Suppressor macrophage (primary cell): ENCODE measurements around the gene BPIFB1.

Source experiments
- DNase-seq, 4 experiments: peaks; one replicate each; pipeline ENCODE4 v3.0.0-alpha.2; 2020 to 2022

Gene BPIFB1

DNA sequence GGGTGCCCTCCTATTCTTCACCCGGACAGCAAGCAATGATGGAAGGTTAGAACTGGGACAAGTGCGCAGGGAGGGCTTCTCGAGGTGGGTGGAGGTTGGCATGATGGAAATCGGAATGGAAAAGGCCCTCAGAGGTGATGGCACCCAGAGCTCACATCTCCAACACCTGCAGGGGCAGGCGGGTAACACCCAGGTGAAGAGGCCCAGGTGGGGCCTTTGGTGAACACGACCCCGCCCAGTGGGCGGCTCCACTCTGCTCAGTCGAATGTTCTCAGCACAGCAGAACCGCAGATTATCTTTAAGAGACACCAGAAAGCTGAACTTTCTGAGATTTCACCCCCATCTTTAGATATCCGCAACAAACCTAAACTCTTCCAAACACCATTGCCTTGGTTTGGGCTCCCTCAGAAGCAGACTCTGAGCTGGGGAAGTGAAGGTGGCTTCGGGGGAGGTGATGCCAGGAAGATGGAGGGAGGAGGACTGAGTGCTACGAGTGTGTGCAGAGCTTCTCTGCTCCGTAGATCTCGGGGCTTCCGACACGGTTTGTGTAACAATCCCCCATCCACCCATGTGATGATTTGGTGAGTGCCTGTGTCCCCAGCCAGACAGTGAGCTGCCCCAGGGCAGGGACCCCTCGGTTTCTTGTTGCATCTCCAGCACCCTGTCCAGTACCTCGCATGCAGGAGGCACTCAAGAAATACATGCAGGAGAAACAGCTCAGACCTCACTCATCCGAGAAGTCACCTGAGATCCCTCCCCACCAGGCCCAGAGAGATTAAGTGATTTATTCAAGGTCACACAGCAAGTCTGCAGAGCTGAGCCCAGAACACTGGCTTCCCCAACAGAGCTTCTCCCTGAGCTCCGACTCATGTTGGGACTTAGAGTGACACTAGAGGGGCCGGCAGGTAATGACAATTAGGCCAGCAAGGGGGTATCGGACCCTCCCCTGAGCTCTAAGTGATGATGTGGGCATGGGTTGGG lies 45.4 kb downstream of the BPIFB1 start:
- DNase-seq: no peak

- DNase-seq: no peak
These were observed 50.0 kb downstream of the BPIFB1 start for GRCh38 chr20:33332905-33333456.

DNA sequence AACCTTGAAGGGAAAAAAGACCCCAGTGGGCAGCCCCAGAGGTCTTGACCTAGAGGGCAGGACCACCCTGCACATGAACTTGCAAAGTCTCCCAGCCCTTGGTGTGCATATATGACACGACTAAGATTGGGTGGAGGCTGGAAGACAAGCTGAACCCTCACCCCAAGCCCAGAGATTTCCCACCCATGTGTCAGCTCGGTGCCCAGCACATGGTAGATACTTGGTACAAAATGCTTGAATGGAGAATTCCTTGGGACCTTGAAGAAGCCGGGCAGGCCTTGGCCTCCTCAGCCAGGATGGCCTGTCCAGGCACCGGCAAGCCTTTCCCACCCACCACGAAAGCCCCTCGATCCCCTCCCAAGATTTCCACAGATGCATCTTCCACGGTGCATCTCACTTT lies 50.6 kb downstream of the BPIFB1 start:
- no peak for DNase-seq

GRCh38 chr20:33334111-33334510 lies 51.1 kb downstream of the BPIFB1 start:
- DNase-seq: no peak

DNA sequence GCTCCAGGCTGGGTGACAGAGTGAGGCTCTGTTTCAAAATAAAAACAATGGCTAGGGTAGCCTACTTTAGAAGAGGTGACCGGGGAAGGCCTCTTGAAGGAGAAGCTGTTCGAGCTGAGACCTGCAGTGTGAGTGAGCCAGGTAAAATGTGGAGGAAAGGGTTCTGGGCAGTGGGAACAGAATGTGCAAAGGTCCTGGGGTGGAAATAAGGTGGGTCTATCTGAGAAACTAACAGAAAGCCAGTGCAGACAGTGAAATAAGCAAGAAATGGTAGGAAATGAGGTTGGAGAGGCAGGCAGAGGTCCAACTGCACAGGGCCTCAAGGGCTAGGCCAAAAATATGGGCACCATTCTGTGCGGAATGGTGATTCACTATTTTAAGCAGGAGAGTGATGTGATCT lies 53.4 kb downstream of the BPIFB1 start:
- DNase-seq: no peak

DNA sequence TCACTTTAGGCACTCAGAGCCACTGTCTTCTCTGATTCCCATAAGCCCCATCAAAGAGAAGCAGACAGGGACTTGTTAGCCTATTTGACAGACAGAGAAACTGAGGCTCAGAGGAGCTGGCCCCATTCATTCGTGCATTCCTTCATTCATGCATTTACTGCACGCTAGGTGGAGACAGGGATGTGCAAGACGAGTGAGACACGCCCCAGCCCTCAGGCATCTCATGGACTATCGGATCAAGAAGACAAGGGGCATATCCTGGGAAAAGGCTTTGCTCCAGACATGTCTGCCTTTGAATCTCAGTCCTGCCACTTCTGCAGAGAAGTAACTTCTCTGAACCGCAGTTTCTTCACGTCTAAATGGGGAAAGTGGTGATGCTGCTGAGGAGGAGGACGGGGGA lies 54.1 kb downstream of the BPIFB1 start:
- DNase-seq: peak in 1 of 4 experiments; percentile 6

GRCh38 chr20:33337531-33338165 lies 54.6 kb downstream of the BPIFB1 start:
- peak in 1 of 4 experiments; percentile 11 for DNase-seq

DNA sequence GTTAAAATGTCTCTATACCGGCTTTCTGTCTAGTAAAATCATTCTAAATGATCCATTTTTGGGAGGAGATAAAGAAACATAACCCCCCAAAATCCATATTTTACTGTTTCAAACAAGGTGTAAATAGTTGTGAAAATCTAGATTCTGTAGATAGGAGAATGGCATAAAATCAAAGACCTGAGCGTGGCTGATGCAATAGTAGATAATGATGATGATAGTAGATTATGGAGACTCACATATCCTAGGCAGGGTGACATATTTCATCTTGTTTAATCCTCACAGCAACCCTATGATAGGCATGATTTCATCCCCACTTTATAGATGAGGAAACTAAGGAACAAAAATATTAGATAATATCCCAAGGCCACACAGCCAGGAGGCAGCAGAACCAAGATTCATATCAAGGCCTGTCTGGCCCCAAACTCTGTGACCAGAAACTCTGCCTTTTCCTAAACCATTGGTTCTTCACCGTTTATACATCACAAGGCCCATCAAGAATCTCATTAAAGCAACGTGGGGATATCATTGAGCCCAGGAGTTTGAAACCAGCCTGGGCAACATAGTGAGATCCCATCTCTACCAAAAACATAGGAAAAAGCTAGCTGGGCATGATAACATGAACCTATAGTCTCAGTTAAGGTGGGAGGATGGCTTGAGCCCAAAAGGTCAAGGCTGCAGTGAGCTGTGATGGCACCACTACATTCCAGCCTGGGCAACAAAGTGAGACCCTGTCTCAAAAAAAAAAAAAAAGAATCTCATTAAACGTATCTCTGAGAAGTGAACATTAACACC lies 55.6 kb downstream of the BPIFB1 start:
- no peak for DNase-seq

- no peak for DNase-seq
These were observed 56.6 kb downstream of the BPIFB1 start for GRCh38 chr20:33339515-33340058.

- no peak for DNase-seq
These were observed 60.5 kb downstream of the BPIFB1 start for GRCh38 chr20:33343521-33343920.

- no peak for DNase-seq
These were observed 62.3 kb downstream of the BPIFB1 start for GRCh38 chr20:33345342-33345741.

DNA sequence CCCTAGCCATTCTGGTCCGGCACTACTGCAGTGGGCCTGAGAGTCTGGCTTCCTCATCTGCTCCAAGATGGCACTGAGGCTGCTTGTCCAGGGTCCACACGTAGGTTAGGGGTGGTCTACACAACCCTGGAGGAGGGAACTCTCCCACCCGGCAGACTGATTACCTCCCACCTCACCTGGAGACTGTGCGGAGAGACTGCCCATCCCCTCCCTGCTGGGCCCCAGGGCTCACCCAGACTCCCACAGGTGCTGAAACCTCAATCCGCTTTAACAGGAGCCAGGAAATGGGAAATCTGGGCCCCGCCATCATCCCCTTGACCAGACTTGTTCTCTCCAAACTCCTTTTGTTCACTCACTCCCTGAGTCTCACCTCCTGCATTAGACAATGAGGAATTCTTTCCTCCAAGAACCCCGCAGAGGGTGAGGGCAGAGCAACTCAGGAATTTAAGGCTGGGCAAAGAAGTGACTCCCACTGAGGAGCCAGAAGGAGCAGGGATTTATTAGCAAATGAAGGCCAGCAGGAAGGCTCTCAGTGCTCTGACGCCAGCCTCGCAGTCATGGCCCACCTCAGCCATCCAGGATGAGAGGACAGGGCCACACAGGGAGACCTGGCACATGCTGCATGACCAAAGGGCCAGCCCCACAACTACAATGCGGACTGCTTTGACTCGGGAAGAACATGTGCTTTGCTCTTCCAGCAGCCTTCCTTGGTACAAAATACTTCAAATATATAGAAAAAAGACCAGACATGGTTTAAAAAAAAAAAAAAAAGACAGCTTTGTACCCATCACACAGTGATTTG lies 65.3 kb downstream of the BPIFB1 start:
- no peak for DNase-seq

GRCh38 chr20:33349493-33349892 lies 66.5 kb downstream of the BPIFB1 start:
- DNase-seq: no peak

DNA sequence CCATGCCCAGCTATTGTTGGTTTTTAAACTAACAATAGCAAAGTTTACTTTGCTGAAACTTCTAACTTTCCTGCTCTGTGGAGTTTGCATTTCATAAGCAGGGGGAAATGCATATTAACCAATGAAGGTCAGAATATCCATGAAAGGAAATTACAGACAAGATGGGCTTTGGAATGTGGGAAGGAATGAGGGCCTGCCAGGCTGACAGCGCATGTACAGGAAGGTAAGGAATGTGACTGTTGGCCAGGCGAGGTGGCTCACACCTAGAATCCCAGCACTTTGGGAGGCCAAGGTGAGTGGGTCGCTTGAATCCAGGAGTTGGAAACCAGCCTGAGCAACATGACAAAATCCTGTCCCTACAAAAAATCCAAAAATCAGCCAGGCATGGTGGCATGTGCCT lies 68.7 kb downstream of the BPIFB1 start:
- no peak for DNase-seq

- DNase-seq: no peak
These were observed 69.4 kb downstream of the BPIFB1 start for GRCh38 chr20:33352258-33353012.

GRCh38 chr20:33353013-33353402 lies 70.0 kb downstream of the BPIFB1 start:
- no peak for DNase-seq
